Measurements from ENCODE around the gene BCL11B. TPM values are rescaled to one million over a fixed set of nuclear protein-coding genes. Genes with fewer than 3 reads are reported as not detected.

BCL11B gene
- total RNA-seq, 1 experiment from 2014 or later, result 0.24 TPM

GRCh38 chr14:99296517-99296916 is 24.5 kb upstream of the BCL11B start:
- CTCF ChIA-PET, result no interaction called here
- no peaks in the 10 kb centered on the region for H3K4me1 Mint-ChIP-seq (ENCODE audit: low read depth, unreplicated experiment)
- no peak for TF ChIP-seq CTCF (IDR thresholded peaks at IDR 0.05; ENCODE audit: unreplicated experiment)
- BruUV-seq (replicated peaks), result no TSS peak
- no peaks in the 10 kb centered on the region for H3K36me3 Mint-ChIP-seq (ENCODE audit: insufficient read depth, unreplicated experiment)
- intact Hi-C loops (cut with micrococcal nuclease; ENCODE audit: unreplicated experiment), result no loop called here
- H3K4me3 Mint-ChIP-seq (ENCODE audit: low read depth, unreplicated experiment), result no peak overlapping the region
- no peaks in the 10 kb centered on the region for H3K9me3 Mint-ChIP-seq (ENCODE audit: low read depth, unreplicated experiment)
- H3K27ac Mint-ChIP-seq (ENCODE audit: unreplicated experiment), result no peak overlapping the region
- peaks cover 30% of the 10 kb centered on the region for H3K27me3 Mint-ChIP-seq (ENCODE audit: unreplicated experiment)
- DNase-seq, result no peak

GRCh38 chr14:99289394-99290189 is 17.6 kb upstream of the BCL11B start:
- Mint-ChIP-seq H3K4me3 (ENCODE audit: low read depth, unreplicated experiment) (no peak overlapping the region), H3K4me1 (ENCODE audit: low read depth, unreplicated experiment) (no peaks in the 10 kb centered on the region), H3K27me3 (ENCODE audit: unreplicated experiment) (peaks cover 41% of the 10 kb centered on the region), H3K36me3 (ENCODE audit: insufficient read depth, unreplicated experiment) (no peaks in the 10 kb centered on the region), H3K27ac (ENCODE audit: unreplicated experiment) (no peak overlapping the region), H3K9me3 (ENCODE audit: low read depth, unreplicated experiment) (no peaks in the 10 kb centered on the region)
- CTCF ChIA-PET, result no interaction called here
- intact Hi-C loops (cut with micrococcal nuclease; ENCODE audit: unreplicated experiment), result no loop called here
- no TSS peak for BruUV-seq (replicated peaks)
- DNase-seq, result no peak
- TF ChIP-seq CTCF (IDR thresholded peaks at IDR 0.05; ENCODE audit: unreplicated experiment), result no peak

GRCh38 chr14:99288948-99289347 is 17.0 kb upstream of the BCL11B start:
- no peak for DNase-seq
- Mint-ChIP-seq H3K9me3 (ENCODE audit: low read depth, unreplicated experiment) (no peaks in the 10 kb centered on the region), H3K4me1 (ENCODE audit: low read depth, unreplicated experiment) (no peaks in the 10 kb centered on the region), H3K27me3 (ENCODE audit: unreplicated experiment) (peaks cover 41% of the 10 kb centered on the region), H3K4me3 (ENCODE audit: low read depth, unreplicated experiment) (no peak overlapping the region), H3K27ac (ENCODE audit: unreplicated experiment) (no peak overlapping the region), H3K36me3 (ENCODE audit: insufficient read depth, unreplicated experiment) (no peaks in the 10 kb centered on the region)
- CTCF ChIA-PET, result no interaction called here
- intact Hi-C loops (cut with micrococcal nuclease; ENCODE audit: unreplicated experiment), result no loop called here
- BruUV-seq (replicated peaks), result no TSS peak
- no peak for TF ChIP-seq CTCF (IDR thresholded peaks at IDR 0.05; ENCODE audit: unreplicated experiment)

GRCh38 chr14:99287269-99287942 is 15.4 kb upstream of the BCL11B start:
- Mint-ChIP-seq H3K4me1 (ENCODE audit: low read depth, unreplicated experiment) (no peaks in the 10 kb centered on the region), H3K36me3 (ENCODE audit: insufficient read depth, unreplicated experiment) (no peaks in the 10 kb centered on the region), H3K4me3 (ENCODE audit: low read depth, unreplicated experiment) (no peak overlapping the region), H3K27me3 (ENCODE audit: unreplicated experiment) (peaks cover 31% of the 10 kb centered on the region), H3K27ac (ENCODE audit: unreplicated experiment) (no peak overlapping the region), H3K9me3 (ENCODE audit: low read depth, unreplicated experiment) (no peaks in the 10 kb centered on the region)
- CTCF ChIA-PET, result interaction anchor here (0.6 kb wide), 1 partner anchor 13 kb away, joined by 11 read pairs; no protein-coding TSS in a partner anchor
- no TSS peak for BruUV-seq (replicated peaks)
- DNase-seq, result no peak
- no peak for TF ChIP-seq CTCF (IDR thresholded peaks at IDR 0.05; ENCODE audit: unreplicated experiment)
- intact Hi-C loops (cut with micrococcal nuclease; ENCODE audit: unreplicated experiment), result no loop called here
